H1 (cell line): ENCODE results near the gene SOD2. TPM values are rescaled to one million over a fixed set of nuclear protein-coding genes. Genes with fewer than 3 reads are reported as not detected.

ENCODE experiments used
- ATF2 ChIP-seq: IDR thresholded peaks from 2 replicates; pipeline ENCODE4 v1.6.1; 2012; ENCODE audit warnings: low read length, inconsistent platforms
- CHD7 ChIP-seq: fragments of 300-600 bp; sonication (generic); IDR thresholded peaks from 2 replicates; pipeline ENCODE4 v1.7.1; 2012; ENCODE audit warnings: low read length, moderate library complexity, mild to moderate bottlenecking, inconsistent platforms; ENCODE audit not compliant: insufficient replicate concordance
- FOSL1 ChIP-seq: IDR thresholded peaks from 2 replicates; pipeline ENCODE4 v1.6.1; 2011; ENCODE audit warnings: mild to moderate bottlenecking, low read depth, low read length, moderate library complexity; ENCODE audit not compliant: insufficient read depth
- PHF8 ChIP-seq: fragments of 200-600 bp; sonication (generic); conservative IDR thresholded peaks from 2 replicates; pipeline ENCODE4 v1.7.1; 2012; ENCODE audit warnings: low read depth, mild to moderate bottlenecking, inconsistent platforms, low read length, moderate library complexity
- RFX5 ChIP-seq: IDR thresholded peaks from 2 replicates; pipeline ENCODE4 v1.6.1; 2011; ENCODE audit warnings: low read depth, low read length, improper control_type of control experiment, borderline replicate concordance
- RXRA ChIP-seq: IDR thresholded peaks from 2 replicates; pipeline ENCODE4 v1.6.1; 2011; ENCODE audit warnings: low read depth, mild to moderate bottlenecking, low read length, moderate library complexity; ENCODE audit not compliant: insufficient read depth
- SP1 ChIP-seq: IDR thresholded peaks from 2 replicates; pipeline ENCODE4 v1.6.1; 2011; ENCODE audit warnings: low read depth, low read length
- TBP ChIP-seq: IDR thresholded peaks from 2 replicates; pipeline ENCODE4 v1.6.1; 2011; ENCODE audit warnings: low read depth, low read length, improper control_type of control experiment
- TCF12 ChIP-seq: IDR thresholded peaks from 2 replicates; pipeline ENCODE4 v1.6.1; 2011; ENCODE audit warnings: low read depth, mild to moderate bottlenecking, low read length
- TEAD4 ChIP-seq: IDR thresholded peaks from 2 replicates; pipeline ENCODE4 v1.6.1; 2012; ENCODE audit warnings: low read depth, low read length, inconsistent platforms, mixed read lengths
- polyA plus RNA-seq, 7 experiments: library from polyadenylated mRNA; depleted of rRNA in 3 of 7; stranded (reverse) in 5 of 7; unstranded in 2 of 7; fragments of >200 nt in 5 of 7; fragments of 200-250 nt in 2 of 7; gene quantifications; 1 replicate in 5 of 7; 2 replicates in 1 of 7; 4 replicates in 1 of 7; pipeline versions ENCODE4 v1.2.1 to v1.2.3, GENCODE V29; 2011 to 2013; ENCODE audit warnings: missing spikeins in 2 of 7, mixed read lengths in 2 of 7
- total RNA-seq: library from RNA; stranded (reverse); fragmentation: NEBNext Ultra II Directional; extraction: Animal tissue kit (Norgen Biotek cat#: 25700); gene quantifications from 2 replicates; pipeline ENCODE4 v1.2.1, GENCODE V29; 2021

SOD2 gene
- total and polyA plus RNA-seq, 2 of the 8 experiments (the other 6 are each of a cell fraction or from before 2014, with no cell fraction given): 31.1 to 88.7 TPM

- TF ChIP-seq CHD7 (no peak), FOSL1 (no peak), PHF8 (no peak), TEAD4 (no peak), TCF12 (no peak), ATF2 (no peak), SP1 (no peak), RFX5 (no peak), TBP (no peak), RXRA (no peak)
Observed at GRCh38 chr6:159680104-159680503, 12.9 kb downstream of the SOD2 start (continued).
